Measurements from ENCODE around the gene MCC.

- TF ChIP-seq CTCF (conservative IDR thresholded peaks at IDR 0.05 in 1 of 2, IDR thresholded peaks at IDR 0.05 in 1 of 2; ENCODE audit: low read depth in 1 of 2, low read length in 2 of 2) (no peak), EZH2 (IDR thresholded peaks at IDR 0.05; ENCODE audit: low read length, missing control alignments) (no peak)
These were observed 147.7 kb downstream of the MCC start for GRCh38 chr5:113340537-113340936.
